PC-9 (cell line): Measurements from ENCODE around the gene NHSL1. TPM values are rescaled to one million over a fixed set of nuclear protein-coding genes. Genes with fewer than 3 reads are reported as not detected.

ENCODE experiments used
- BruUV-seq: library from RNA; stranded (reverse); fragments of 400-500 nt; replicated peaks from 2 replicates; lab custom pipeline; 2021; lab: Mats Ljungman, UMichigan
- CTCF ChIA-PET: fragments of 300-600 bp; sonication (Branson Sonifier 250); formaldehyde crosslinking; loops from one replicate; lab custom pipeline; 2022; ENCODE audit warnings: antibody characterized with exemption; lab: Charles Lee
- POLR2A ChIA-PET: fragments of 300-600 bp; sonication (Branson Sonifier 250); formaldehyde crosslinking; loops from one replicate; lab custom pipeline; 2022; ENCODE audit warnings: antibody characterized with exemption; ENCODE audit not compliant: unreplicated experiment; lab: Charles Lee
- DNase-seq, 2 experiments: peaks; one replicate each; pipeline versions ENCODE4 v3.0.0 to v3.0.0-alpha.2; 2015 to 2022; ENCODE audit warnings: mixed read lengths in 1 of 2
- H2AFZ ChIP-seq: fragments of 200-600 bp; sonication (generic); 2 replicates; pipeline ENCODE4 v1.8.1; 2017; ENCODE audit warnings: antibody characterized with exemption
- H3F3A ChIP-seq: fragments of 200-600 bp; sonication (generic); 2 replicates; pipeline ENCODE4 v1.8.1; 2017; ENCODE audit warnings: antibody characterized with exemption, mild to moderate bottlenecking, low read depth; ENCODE audit not compliant: insufficient read depth
- H3K27ac ChIP-seq: fragments of 200-600 bp; sonication (generic); 2 replicates; pipeline ENCODE4 v1.6.1; 2016; ENCODE audit warnings: mixed run types
- H3K27me3 ChIP-seq: fragments of 200-600 bp; sonication (generic); 2 replicates; pipeline ENCODE4 v1.6.1; 2016; ENCODE audit warnings: low read depth, mixed run types; ENCODE audit not compliant: insufficient read depth
- H3K36me3 ChIP-seq: fragments of 200-600 bp; sonication (generic); 2 replicates; pipeline ENCODE4 v1.6.1; 2016; ENCODE audit warnings: low read depth, mixed run types
- H3K4me1 ChIP-seq: fragments of 200-600 bp; sonication (generic); replicated peaks from 2 replicates; pipeline ENCODE4 v1.6.1; 2016; ENCODE audit warnings: mixed run types; ENCODE audit not compliant: insufficient read depth
- H3K4me2 ChIP-seq: fragments of 200-600 bp; sonication (generic); 2 replicates; pipeline ENCODE4 v1.6.1; 2017; ENCODE audit warnings: mixed run types
- H3K4me3 ChIP-seq: fragments of 200-600 bp; sonication (generic); 2 replicates; pipeline ENCODE4 v1.6.1; 2016; ENCODE audit warnings: mixed run types
- H3K79me2 ChIP-seq: fragments of 200-600 bp; sonication (generic); 2 replicates; pipeline ENCODE4 v1.6.1; 2017; ENCODE audit warnings: low read depth, mixed run types
- H3K9me2 ChIP-seq: fragments of 200-600 bp; sonication (generic); 2 replicates; pipeline ENCODE4 v1.8.1; 2017; ENCODE audit warnings: mild to moderate bottlenecking; ENCODE audit not compliant: insufficient read depth
- H3K9me3 ChIP-seq: fragments of 200-600 bp; sonication (generic); 2 replicates; pipeline ENCODE4 v1.8.1; 2016; ENCODE audit warnings: low read depth; ENCODE audit not compliant: insufficient read depth
- H4K20me1 ChIP-seq: fragments of 200-600 bp; sonication (generic); 2 replicates; pipeline ENCODE4 v1.8.1; 2017; ENCODE audit not compliant: insufficient read depth
- EZH2 ChIP-seq: fragments of 200-600 bp; sonication (generic); IDR thresholded peaks from 2 replicates; pipeline ENCODE4 v1.8.0; 2017; ENCODE audit warnings: antibody characterized with exemption, low read depth
- intact Hi-C: fragments of 100-400 bp; cut with micrococcal nuclease; formaldehyde crosslinking; loops from one replicate; pipeline ENCODE4 v1.10.0; 2022; ENCODE audit not compliant: unreplicated experiment
- total RNA-seq: library from RNA; stranded (reverse); gene quantifications from 2 replicates; pipeline ENCODE4 v1.2.3, GENCODE V29; 2021
- TF ChIP-seq, protein P1 (sequence below): fragments of 200-600 bp; sonication (generic); conservative IDR thresholded peaks from 2 replicates; pipeline ENCODE4 v1.6.1; 2017; ENCODE audit warnings: mixed run types, antibody characterized with exemption, mild to moderate bottlenecking, moderate library complexity

The NHSL1 gene
- total RNA-seq, 1 experiment from 2014 or later = 17.5 TPM

- H3K79me2 ChIP-seq = peaks cover 11% of the 10 kb centered on the region; the same call in 1 of the 2 replicates
- ChIA-PET CTCF (no interaction called here), POLR2A (interaction anchor here (0.6 kb wide), 1 partner anchor 791 kb away, joined by 3 read pairs; the partner anchor contains the start of gene TXLNB)
- H4K20me1 ChIP-seq = no peaks in the 10 kb centered on the region; the same call in 1 of the 2 replicates
- H3K9me2 ChIP-seq = no peaks in the 10 kb centered on the region
- TF ChIP-seq, protein P1, sequence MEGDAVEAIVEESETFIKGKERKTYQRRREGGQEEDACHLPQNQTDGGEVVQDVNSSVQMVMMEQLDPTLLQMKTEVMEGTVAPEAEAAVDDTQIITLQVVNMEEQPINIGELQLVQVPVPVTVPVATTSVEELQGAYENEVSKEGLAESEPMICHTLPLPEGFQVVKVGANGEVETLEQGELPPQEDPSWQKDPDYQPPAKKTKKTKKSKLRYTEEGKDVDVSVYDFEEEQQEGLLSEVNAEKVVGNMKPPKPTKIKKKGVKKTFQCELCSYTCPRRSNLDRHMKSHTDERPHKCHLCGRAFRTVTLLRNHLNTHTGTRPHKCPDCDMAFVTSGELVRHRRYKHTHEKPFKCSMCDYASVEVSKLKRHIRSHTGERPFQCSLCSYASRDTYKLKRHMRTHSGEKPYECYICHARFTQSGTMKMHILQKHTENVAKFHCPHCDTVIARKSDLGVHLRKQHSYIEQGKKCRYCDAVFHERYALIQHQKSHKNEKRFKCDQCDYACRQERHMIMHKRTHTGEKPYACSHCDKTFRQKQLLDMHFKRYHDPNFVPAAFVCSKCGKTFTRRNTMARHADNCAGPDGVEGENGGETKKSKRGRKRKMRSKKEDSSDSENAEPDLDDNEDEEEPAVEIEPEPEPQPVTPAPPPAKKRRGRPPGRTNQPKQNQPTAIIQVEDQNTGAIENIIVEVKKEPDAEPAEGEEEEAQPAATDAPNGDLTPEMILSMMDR = no peak
- TF ChIP-seq EZH2 = no peak
- DNase-seq = no peak
- H3K27me3 ChIP-seq = no peaks in the 10 kb centered on the region
- no peaks in the 10 kb centered on the region for H3F3A ChIP-seq
- H3K4me1 ChIP-seq = no peaks in the 10 kb centered on the region
- H3K36me3 ChIP-seq = no peaks in the 10 kb centered on the region
- H3K4me2 ChIP-seq = no peak overlapping the region
- no peaks in the 10 kb centered on the region for H3K9me3 ChIP-seq
- intact Hi-C loops = no loop called here
- no peak overlapping the region for H3K4me3 ChIP-seq
- no peak overlapping the region for H2AFZ ChIP-seq
- H3K27ac ChIP-seq = no peak overlapping the region
- BruUV-seq = no TSS peak
Observed at GRCh38 chr6:138500867-138501446, 1.7 kb upstream of the NHSL1 start.

- no peaks in the 10 kb centered on the region for H4K20me1 ChIP-seq
- ChIA-PET CTCF (no interaction called here), POLR2A (interaction anchor here (0.6 kb wide), 1 partner anchor 792 kb away, joined by 3 read pairs; the partner anchor contains the start of gene TXLNB)
- H3K4me3 ChIP-seq = no peak overlapping the region
- no peaks in the 10 kb centered on the region for H3K9me2 ChIP-seq
- BruUV-seq = no TSS peak
- no peak for DNase-seq
- H3K36me3 ChIP-seq = no peaks in the 10 kb centered on the region
- no peak overlapping the region for H2AFZ ChIP-seq
- H3K4me2 ChIP-seq = no peak overlapping the region
- H3K4me1 ChIP-seq = no peaks in the 10 kb centered on the region
- intact Hi-C loops = no loop called here
- H3K27me3 ChIP-seq = no peaks in the 10 kb centered on the region
- TF ChIP-seq, protein P1 = no peak
- H3K9me3 ChIP-seq = no peaks in the 10 kb centered on the region
- peaks cover 11% of the 10 kb centered on the region; the same call in 1 of the 2 replicates for H3K79me2 ChIP-seq
- H3F3A ChIP-seq = no peaks in the 10 kb centered on the region
- H3K27ac ChIP-seq = no peak overlapping the region
Observed at GRCh38 chr6:138500045-138500665, 861 bp upstream of the NHSL1 start.

- no peaks in the 10 kb centered on the region for H3K9me2 ChIP-seq
- no peaks in the 10 kb centered on the region for H4K20me1 ChIP-seq
- no peaks in the 10 kb centered on the region for H3F3A ChIP-seq
- peaks cover 11% of the 10 kb centered on the region; the same call in 1 of the 2 replicates for H3K79me2 ChIP-seq
- H3K9me3 ChIP-seq = no peaks in the 10 kb centered on the region
- no peaks in the 10 kb centered on the region for H3K36me3 ChIP-seq
- TF ChIP-seq EZH2 = no peak
- TF ChIP-seq, protein P1 = no peak
- H2AFZ ChIP-seq = no peak overlapping the region
- ChIA-PET CTCF (no interaction called here), POLR2A (no interaction called here)
- no peak overlapping the region for H3K4me2 ChIP-seq
- no peaks in the 10 kb centered on the region for H3K27me3 ChIP-seq
- H3K27ac ChIP-seq = no peak overlapping the region
- BruUV-seq = no TSS peak
- H3K4me3 ChIP-seq = no peak overlapping the region
- no peaks in the 10 kb centered on the region for H3K4me1 ChIP-seq
- no peak for DNase-seq
- intact Hi-C loops = no loop called here
Observed at GRCh38 chr6:138498629-138499302, 528 bp downstream of the NHSL1 start.
